ENCODE results near the gene ABCC10. TPM values are rescaled to one million over a fixed set of nuclear protein-coding genes. Genes with fewer than 3 reads are reported as not detected.

Gene ABCC10
- total RNA-seq, 1 experiment from 2014 or later = 25.9 TPM

DNA sequence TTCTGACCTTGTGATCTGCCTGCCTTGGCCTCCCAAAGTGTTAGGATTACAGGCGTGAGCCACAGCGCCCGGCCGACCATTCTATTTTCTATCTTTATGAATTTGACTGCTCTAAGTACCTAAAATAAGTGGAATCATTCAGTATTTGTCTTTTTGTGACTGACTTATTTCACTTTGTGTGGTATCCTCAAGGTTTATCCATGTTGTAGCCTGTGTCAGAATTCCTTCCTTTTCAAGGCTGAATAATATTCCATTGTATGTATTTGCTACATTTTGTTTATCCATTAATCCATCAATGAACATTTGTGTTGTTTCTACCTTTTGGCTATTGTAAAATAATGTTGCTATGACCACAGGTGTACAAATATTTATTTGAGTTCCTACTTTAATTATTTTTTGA is 45.2 kb downstream of the ABCC10 start:
- no TSS peak for BruUV-seq (replicated peaks)
- H3K4me3 Mint-ChIP-seq (ENCODE audit: unreplicated experiment) = no peak overlapping the region
- ChIA-PET POLR2A (interaction anchor here (1.2 kb wide), 1 partner anchor 24 kb away, joined by 3 read pairs; no protein-coding TSS in a partner anchor), CTCF (interaction anchor here (0.7 to 1.2 kb wide), 4 partner anchors 23 to 39 kb away, joined by 3 read pairs; no protein-coding TSS in a partner anchor)
- H3K36me3 Mint-ChIP-seq (ENCODE audit: insufficient read depth, unreplicated experiment) = no peaks in the 10 kb centered on the region
- TF ChIP-seq, protein P1, sequence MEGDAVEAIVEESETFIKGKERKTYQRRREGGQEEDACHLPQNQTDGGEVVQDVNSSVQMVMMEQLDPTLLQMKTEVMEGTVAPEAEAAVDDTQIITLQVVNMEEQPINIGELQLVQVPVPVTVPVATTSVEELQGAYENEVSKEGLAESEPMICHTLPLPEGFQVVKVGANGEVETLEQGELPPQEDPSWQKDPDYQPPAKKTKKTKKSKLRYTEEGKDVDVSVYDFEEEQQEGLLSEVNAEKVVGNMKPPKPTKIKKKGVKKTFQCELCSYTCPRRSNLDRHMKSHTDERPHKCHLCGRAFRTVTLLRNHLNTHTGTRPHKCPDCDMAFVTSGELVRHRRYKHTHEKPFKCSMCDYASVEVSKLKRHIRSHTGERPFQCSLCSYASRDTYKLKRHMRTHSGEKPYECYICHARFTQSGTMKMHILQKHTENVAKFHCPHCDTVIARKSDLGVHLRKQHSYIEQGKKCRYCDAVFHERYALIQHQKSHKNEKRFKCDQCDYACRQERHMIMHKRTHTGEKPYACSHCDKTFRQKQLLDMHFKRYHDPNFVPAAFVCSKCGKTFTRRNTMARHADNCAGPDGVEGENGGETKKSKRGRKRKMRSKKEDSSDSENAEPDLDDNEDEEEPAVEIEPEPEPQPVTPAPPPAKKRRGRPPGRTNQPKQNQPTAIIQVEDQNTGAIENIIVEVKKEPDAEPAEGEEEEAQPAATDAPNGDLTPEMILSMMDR (IDR thresholded peaks at IDR 0.05; ENCODE audit: unreplicated experiment) = no peak
- H3K4me1 Mint-ChIP-seq (ENCODE audit: insufficient read depth, unreplicated experiment) = peaks cover 15% of the 10 kb centered on the region
- no peak overlapping the region for H3K27ac Mint-ChIP-seq (ENCODE audit: low read depth, unreplicated experiment)
- H3K9me3 Mint-ChIP-seq (ENCODE audit: unreplicated experiment) = no peaks in the 10 kb centered on the region
- DNase-seq (ENCODE audit: unreplicated experiment) = no peak
- intact Hi-C loops (cut with micrococcal nuclease) = no loop called here
- no peaks in the 10 kb centered on the region for H3K27me3 Mint-ChIP-seq (ENCODE audit: insufficient read depth, unreplicated experiment)

DNA sequence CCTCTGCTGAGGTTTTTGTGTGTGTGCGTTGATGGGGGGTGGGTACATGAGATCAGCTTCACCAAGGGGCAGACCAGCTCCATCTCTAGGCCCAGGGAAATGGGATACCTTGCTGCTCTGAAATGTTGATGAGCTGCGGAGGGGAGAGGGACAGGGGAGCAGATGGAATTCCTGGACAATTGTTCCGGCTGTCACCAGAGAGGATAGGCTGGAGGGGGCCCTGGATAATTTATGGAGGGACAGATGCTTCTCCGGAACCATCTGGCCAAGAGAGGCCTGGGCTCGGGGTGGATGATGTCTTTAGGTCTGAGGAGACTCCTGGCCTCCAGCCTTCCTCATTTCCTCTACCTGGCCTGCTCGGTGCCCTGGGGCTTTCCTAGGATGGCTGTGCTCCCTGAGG is 48.2 kb downstream of the ABCC10 start:
- no TSS peak for BruUV-seq (replicated peaks)
- Mint-ChIP-seq H3K27ac (ENCODE audit: low read depth, unreplicated experiment) (no peak overlapping the region), H3K4me1 (ENCODE audit: insufficient read depth, unreplicated experiment) (peaks cover 10% of the 10 kb centered on the region), H3K27me3 (ENCODE audit: insufficient read depth, unreplicated experiment) (no peaks in the 10 kb centered on the region), H3K4me3 (ENCODE audit: unreplicated experiment) (no peak overlapping the region), H3K9me3 (ENCODE audit: unreplicated experiment) (no peaks in the 10 kb centered on the region), H3K36me3 (ENCODE audit: insufficient read depth, unreplicated experiment) (peaks cover 15% of the 10 kb centered on the region)
- ChIA-PET CTCF (interaction anchor here (0.5 to 0.6 kb wide), 2 partner anchors 759 to 762 kb away, joined by 4 read pairs; no protein-coding TSS in a partner anchor), POLR2A (interaction anchor here (0.6 to 11.7 kb wide), 3 partner anchors 19 to 106 kb away, joined by 3 to 209 read pairs (median 4); partner anchors contain the start of gene ZNF318)
- intact Hi-C loops (cut with micrococcal nuclease) = no loop called here
- TF ChIP-seq, protein P1 (IDR thresholded peaks at IDR 0.05; ENCODE audit: unreplicated experiment) = no peak
- no peak for DNase-seq (ENCODE audit: unreplicated experiment)

GRCh38 chr6:43476746-43477145 is 49.4 kb downstream of the ABCC10 start:
- Mint-ChIP-seq H3K4me1 (ENCODE audit: insufficient read depth, unreplicated experiment) (peaks cover 20% of the 10 kb centered on the region), H3K9me3 (ENCODE audit: unreplicated experiment) (no peaks in the 10 kb centered on the region)

More at GRCh38 chr6:43476746-43477145, 49.4 kb downstream of the ABCC10 start:
- no peak for DNase-seq (ENCODE audit: unreplicated experiment)
- Mint-ChIP-seq H3K36me3 (ENCODE audit: insufficient read depth, unreplicated experiment) (peaks cover 17% of the 10 kb centered on the region), H3K4me3 (ENCODE audit: unreplicated experiment) (peak overlapping the region; percentile 86), H3K27me3 (ENCODE audit: insufficient read depth, unreplicated experiment) (no peaks in the 10 kb centered on the region), H3K27ac (ENCODE audit: low read depth, unreplicated experiment) (peak overlapping the region; percentile 97)
- ChIA-PET POLR2A (interaction anchor here (0.6 to 11.7 kb wide), 10 partner anchors 12 to 418 kb away, joined by 3 to 209 read pairs (median 4); partner anchors contain the start of genes DLK2, MRPL2 and ZNF318), CTCF (interaction anchor here (0.7 to 1.8 kb wide), 3 partner anchors 13 to 298 kb away, joined by 3 to 5 read pairs (median 4); no protein-coding TSS in a partner anchor)
- intact Hi-C loops (cut with micrococcal nuclease) = no loop called here
- BruUV-seq (replicated peaks) = no TSS peak
- TF ChIP-seq, protein P1 (IDR thresholded peaks at IDR 0.05; ENCODE audit: unreplicated experiment) = no peak

All from MCF 10A (cell line).